ENCODE measurements around the gene FNTB.

The FNTB gene

GRCh38 chr14:64983439-64984310 is 3.0 kb upstream of the FNTB start:
- H3K4me3 ChIP-seq (replicated peaks; ENCODE audit: insufficient read depth, low read length), result no peak overlapping the region
- peak in 1 of 2 experiments; percentile 15 for DNase-seq (ENCODE audit: low read depth in 1 of 2, low spot score in 1 of 2)

GRCh38 chr14:64987438-64987767 is 708 bp downstream of the FNTB start:
- DNase-seq (ENCODE audit: low read depth in 1 of 2, low spot score in 1 of 2), result no peak
- Histone ChIP-seq H3K27me3 (ENCODE audit: insufficient read depth, poor library complexity, severe bottlenecking) (no peaks in the 10 kb centered on the region), H3K27ac (replicated peaks) (peak overlapping the region; percentile 78), H3K4me3 (replicated peaks; ENCODE audit: insufficient read depth, low read length) (peak overlapping the region; percentile 54)
- TF ChIP-seq CTCF (IDR thresholded peaks at IDR 0.05; ENCODE audit: insufficient read depth, low read length), result no peak

More at GRCh38 chr14:64983439-64984310, 3.0 kb upstream of the FNTB start:
- TF ChIP-seq GABPA (IDR thresholded peaks at IDR 0.05; ENCODE audit: low read depth) (no peak), CTCF (IDR thresholded peaks at IDR 0.05; ENCODE audit: insufficient read depth, low read length) (peak; percentile 7)
- no peak overlapping the region for H3K27ac ChIP-seq (replicated peaks)
- H3K27me3 ChIP-seq (ENCODE audit: insufficient read depth, poor library complexity, severe bottlenecking), result no peaks in the 10 kb centered on the region

- H3K27me3 ChIP-seq (ENCODE audit: insufficient read depth, poor library complexity, severe bottlenecking), result no peaks in the 10 kb centered on the region
- no peak for DNase-seq (ENCODE audit: low read depth in 1 of 2, low spot score in 1 of 2)
- H3K4me3 ChIP-seq (replicated peaks; ENCODE audit: insufficient read depth, low read length), result no peak overlapping the region
- H3K27ac ChIP-seq (replicated peaks), result no peak overlapping the region
- no peak for TF ChIP-seq GABPA (IDR thresholded peaks at IDR 0.05; ENCODE audit: low read depth)
- no peak for TF ChIP-seq REST (IDR thresholded peaks at IDR 0.05; ENCODE audit: insufficient replicate concordance, low read depth)
- no peak for TF ChIP-seq CTCF (IDR thresholded peaks at IDR 0.05; ENCODE audit: insufficient read depth, low read length)
- TF ChIP-seq SPI1 (IDR thresholded peaks at IDR 0.05; ENCODE audit: borderline replicate concordance, low read depth), result no peak
- TF ChIP-seq POLR2AphosphoS5 (IDR thresholded peaks at IDR 0.05; ENCODE audit: low read depth), result no peak
These were observed 3.6 kb downstream of the FNTB start for GRCh38 chr14:64990296-64990695.

GRCh38 chr14:64990939-64991338 is 4.2 kb downstream of the FNTB start:
- H3K27ac ChIP-seq (replicated peaks), result no peak overlapping the region; the same call in 1 of the 2 replicates
- no peak overlapping the region for H3K4me3 ChIP-seq (replicated peaks; ENCODE audit: insufficient read depth, low read length)
- H3K27me3 ChIP-seq (ENCODE audit: insufficient read depth, poor library complexity, severe bottlenecking), result no peaks in the 10 kb centered on the region
- TF ChIP-seq GABPA (IDR thresholded peaks at IDR 0.05; ENCODE audit: low read depth), result no peak
- no peak for TF ChIP-seq POLR2AphosphoS5 (IDR thresholded peaks at IDR 0.05; ENCODE audit: low read depth)
- DNase-seq (ENCODE audit: low read depth in 1 of 2, low spot score in 1 of 2), result no peak

- no peak overlapping the region for H3K4me3 ChIP-seq (replicated peaks; ENCODE audit: insufficient read depth, low read length)
- H3K27me3 ChIP-seq (ENCODE audit: insufficient read depth, poor library complexity, severe bottlenecking), result no peaks in the 10 kb centered on the region
- H3K27ac ChIP-seq (replicated peaks), result peak overlapping the region; percentile 61
- TF ChIP-seq POLR2AphosphoS5 (IDR thresholded peaks at IDR 0.05; ENCODE audit: low read depth) (no peak), SPI1 (IDR thresholded peaks at IDR 0.05; ENCODE audit: borderline replicate concordance, low read depth) (no peak), GABPA (IDR thresholded peaks at IDR 0.05; ENCODE audit: low read depth) (no peak), CTCF (IDR thresholded peaks at IDR 0.05; ENCODE audit: insufficient read depth, low read length) (no peak), REST (IDR thresholded peaks at IDR 0.05; ENCODE audit: insufficient replicate concordance, low read depth) (no peak)
- DNase-seq (ENCODE audit: low read depth in 1 of 2, low spot score in 1 of 2), result no peak
These were observed 5.7 kb downstream of the FNTB start for GRCh38 chr14:64992328-64992885.

Measured in HL-60 (cell line).